GM12878 (cell line): ENCODE results near the gene AMZ2. TPM values are rescaled to one million over a fixed set of nuclear protein-coding genes. Genes with fewer than 3 reads are reported as not detected.
A peak's percentile ranks its signal among the peaks of the same experiment; 100 is the strongest.

Source experiments
- ATAC-seq: fragments of 200-7000 bp; cut with Tn5 transposase; 3 replicates; pipeline ENCODE4 v1.9.1; 2020; ENCODE audit warnings: mild to moderate bottlenecking, moderate library complexity
- BruUV-seq: library from RNA; stranded (reverse); fragments of 400-500 nt; replicated peaks from 2 replicates; lab custom pipeline; 2021; lab: Mats Ljungman, UMichigan
- CTCF ChIA-PET: fragments of 300-600 bp; sonication (Branson Sonifier 250); formaldehyde crosslinking; extraction: SDS; loops from one replicate; lab custom pipeline; 2021; ENCODE audit warnings: inconsistent platforms; lab: Yijun Ruan, JAX
- POLR2A ChIA-PET: fragments of 350-600 bp; formaldehyde crosslinking; extraction: SDS; loops from one replicate; lab custom pipeline; 2021; ENCODE audit warnings: inconsistent platforms; lab: Charles Lee
- RAD21 ChIA-PET: fragments of 300-600 bp; sonication (Branson Sonifier 250); formaldehyde crosslinking; loops from one replicate; lab custom pipeline; 2023; ENCODE audit warnings: antibody characterized with exemption; ENCODE audit not compliant: unreplicated experiment; lab: Charles Lee
- SMC1A ChIA-PET: fragments of 300-600 bp; sonication (Branson Sonifier 250); formaldehyde crosslinking; loops from one replicate; lab custom pipeline; 2023; ENCODE audit not compliant: unreplicated experiment, uncharacterized antibody; lab: Charles Lee
- DNase-seq: peaks from one replicate; pipeline ENCODE4 v3.0.0-alpha.2; 2011; ENCODE audit warnings: low read depth, low spot score
- FAIRE-seq: peaks from 3 replicates; lab custom pipeline; 2011; peaks lifted over from hg19 to GRCh38; lab: Jason Lieb, UNC
- H2AFZ ChIP-seq: 2 replicates; pipeline ENCODE4 v1.6.0; 2011; ENCODE audit warnings: low read depth, low read length, control low read depth; ENCODE audit not compliant: control insufficient read depth
- H3K27ac ChIP-seq: 2 replicates; pipeline ENCODE4 v1.5.1; 2011; ENCODE audit warnings: control low read depth; ENCODE audit not compliant: control insufficient read depth, insufficient read depth
- H3K27me3 ChIP-seq, 2 experiments: replicated peaks in 1 of 2; 2 replicates each; pipeline versions ENCODE4 v1.6.0 to v1.6.1; 2011; ENCODE audit warnings: low read length in 1 of 2; ENCODE audit not compliant: control insufficient read depth in 2 of 2, insufficient read depth in 2 of 2
- H3K36me3 ChIP-seq, 2 experiments: 2 replicates each; pipeline ENCODE4 v1.5.1; 2011; ENCODE audit warnings: low read length in 1 of 2; ENCODE audit not compliant: control insufficient read depth in 2 of 2, insufficient read depth in 2 of 2
- H3K4me1 ChIP-seq: 2 replicates; pipeline ENCODE4 v1.6.1; 2011; ENCODE audit warnings: mild to moderate bottlenecking, low read length, moderate library complexity, mixed read lengths; ENCODE audit not compliant: control insufficient read depth, insufficient read depth
- H3K4me2 ChIP-seq: 2 replicates; pipeline ENCODE4 v1.6.0; 2011; ENCODE audit warnings: control low read depth; ENCODE audit not compliant: control insufficient read depth, insufficient read depth
- H3K4me3 ChIP-seq: fragments of 200-600 bp; sonication (generic); 2 replicates; pipeline ENCODE4 v1.5.1; 2016
- H3K79me2 ChIP-seq: 2 replicates; pipeline ENCODE4 v1.6.0; 2011; ENCODE audit warnings: low read length; ENCODE audit not compliant: control insufficient read depth, insufficient read depth
- H3K9ac ChIP-seq: 2 replicates; pipeline ENCODE4 v1.8.0; 2011; ENCODE audit warnings: low read length, control low read depth, mixed read lengths; ENCODE audit not compliant: control insufficient read depth, insufficient read depth
- H3K9me3 ChIP-seq: replicated peaks from 3 replicates; pipeline ENCODE4 v1.5.1; 2011; ENCODE audit warnings: mild to moderate bottlenecking, low read length; ENCODE audit not compliant: control insufficient read depth, insufficient read depth
- H4K20me1 ChIP-seq: 2 replicates; pipeline ENCODE4 v1.6.0; 2011; ENCODE audit not compliant: control insufficient read depth, insufficient read depth
- BCL11A ChIP-seq: IDR thresholded peaks from 2 replicates; pipeline ENCODE4 v1.6.1; 2011; ENCODE audit warnings: low read depth, low read length
- CEBPB ChIP-seq, 2 experiments: fragments of 150-350 bp in 1 of 2; IDR thresholded peaks; 2 replicates each; pipeline ENCODE4 v1.6.1; 2012 to 2014; ENCODE audit warnings: low read depth in 2 of 2, low read length in 2 of 2, borderline replicate concordance in 1 of 2, inconsistent platforms in 1 of 2
- GABPA ChIP-seq: IDR thresholded peaks from 2 replicates; pipeline ENCODE4 v1.6.1; 2014; ENCODE audit warnings: antibody characterized with exemption, low read depth, mild to moderate bottlenecking, inconsistent platforms
- JUNB ChIP-seq: IDR thresholded peaks from 2 replicates; pipeline ENCODE4 v1.6.1; 2016; ENCODE audit warnings: antibody characterized with exemption, mild to moderate bottlenecking
- WGBS: methylation state at CpG from one replicate; pipeline ENCODE4 v1.1.6; 2016; ENCODE audit warnings: low lambda C conversion rate; ENCODE audit not compliant: insufficient replicate concordance, insufficient coverage; ENCODE audit errors: missing lambda C conversion rate; 5-methylcytosine and 5-hydroxymethylcytosine counted together
- in situ Hi-C: fragments of 300-500 bp; cut with MboI; formaldehyde crosslinking; loops from 9 replicates; pipeline ENCODE4 v1.14.3; 2018; ENCODE audit warnings: mixed read lengths
- intact Hi-C: fragments of 100-400 bp; cut with micrococcal nuclease; formaldehyde crosslinking; loops from one replicate; pipeline ENCODE4 v1.14.2; 2022; ENCODE audit not compliant: unreplicated experiment
- polyA plus RNA-seq, 11 experiments: library from polyadenylated mRNA; depleted of rRNA in 4 of 11; unstranded in 6 of 11; stranded (reverse) in 5 of 11; fragments of >200 nt; fragmentation: Nextera tagmentation in 4 of 11; fragmentation: Illumina TruSeq in 1 of 11; extraction: Ambion mirVana in 4 of 11; extraction: Trizol in 1 of 11; gene quantifications; 1 replicate in 1 of 11; 2 replicates in 10 of 11; pipeline versions ENCODE4 v1.2.1 to v1.2.3, GENCODE V29; 2011 to 2016; ENCODE audit warnings: inconsistent platforms in 2 of 11, missing spikeins in 2 of 11, low read depth in 1 of 11
- total RNA-seq, 4 experiments: library from RNA; depleted of rRNA in 3 of 4; stranded (reverse); fragments of >200 nt in 3 of 4; fragmentation: Illumina TruSeq in 1 of 4; extraction: Trizol in 1 of 4; gene quantifications; 2 replicates each; pipeline versions ENCODE4 v1.2.1 to v1.2.3, GENCODE V29; 2013 to 2021

Gene AMZ2
- total and polyA plus RNA-seq, 10 of the 15 experiments (the other 5 are each of a cell fraction or from before 2014, with no cell fraction given): 79.1 to 189 (median 126) TPM

GRCh38 chr17:68294617-68295016, 46.8 kb downstream of the AMZ2 start (continued):
- TF ChIP-seq CEBPB (IDR thresholded peaks at IDR 0.05; ENCODE audit: borderline replicate concordance in 1 of 2, low read depth in 2 of 2, low read length in 2 of 2): no peak

- H3K79me2 ChIP-seq: peaks cover 15% of the 10 kb centered on the region
- H3K27me3 ChIP-seq: no peaks in the 10 kb centered on the region
- H3K4me2 ChIP-seq: no peak overlapping the region
- ChIA-PET CTCF (no interaction called here), POLR2A (no interaction called here), RAD21 (no interaction called here), SMC1A (no interaction called here)
- WGBS: 65% methylated on average over 7 of the region's 7 CpGs
- H3K9me3 ChIP-seq: no peaks in the 10 kb centered on the region
- H3K27ac ChIP-seq: no peak overlapping the region
- TF ChIP-seq JUNB: peak; percentile 59; the same call in 1 of the 2 replicates
- no peak for TF ChIP-seq GABPA
- TF ChIP-seq BCL11A: 0 out of 2 replicates have a peak, but pooled peaks have one; percentile 31
- no peaks in the 10 kb centered on the region for H4K20me1 ChIP-seq
- DNase-seq: no peak
- ATAC-seq: no peak
- intact Hi-C loops: no loop called here
- peaks cover 9% of the 10 kb centered on the region; the same call in 1 of the 2 replicates for H3K4me1 ChIP-seq
- H3K36me3 ChIP-seq: no peaks in the 10 kb centered on the region
- H3K4me3 ChIP-seq: no peak overlapping the region
- no TSS peak for BruUV-seq
- in situ Hi-C loops: no loop called here
- H3K9ac ChIP-seq: no peak overlapping the region
- FAIRE-seq: no peak
- no peak overlapping the region for H2AFZ ChIP-seq
Observed at GRCh38 chr17:68295086-68295485, 47.2 kb downstream of the AMZ2 start.
